ENCODE measurements around the gene SLC6A2.
"Not testable (repeated sequence)": the region's sequence is repeated elsewhere in the genome, so short reads cannot be mapped to it uniquely, and the experiment has no call there.

Gene SLC6A2

DNA sequence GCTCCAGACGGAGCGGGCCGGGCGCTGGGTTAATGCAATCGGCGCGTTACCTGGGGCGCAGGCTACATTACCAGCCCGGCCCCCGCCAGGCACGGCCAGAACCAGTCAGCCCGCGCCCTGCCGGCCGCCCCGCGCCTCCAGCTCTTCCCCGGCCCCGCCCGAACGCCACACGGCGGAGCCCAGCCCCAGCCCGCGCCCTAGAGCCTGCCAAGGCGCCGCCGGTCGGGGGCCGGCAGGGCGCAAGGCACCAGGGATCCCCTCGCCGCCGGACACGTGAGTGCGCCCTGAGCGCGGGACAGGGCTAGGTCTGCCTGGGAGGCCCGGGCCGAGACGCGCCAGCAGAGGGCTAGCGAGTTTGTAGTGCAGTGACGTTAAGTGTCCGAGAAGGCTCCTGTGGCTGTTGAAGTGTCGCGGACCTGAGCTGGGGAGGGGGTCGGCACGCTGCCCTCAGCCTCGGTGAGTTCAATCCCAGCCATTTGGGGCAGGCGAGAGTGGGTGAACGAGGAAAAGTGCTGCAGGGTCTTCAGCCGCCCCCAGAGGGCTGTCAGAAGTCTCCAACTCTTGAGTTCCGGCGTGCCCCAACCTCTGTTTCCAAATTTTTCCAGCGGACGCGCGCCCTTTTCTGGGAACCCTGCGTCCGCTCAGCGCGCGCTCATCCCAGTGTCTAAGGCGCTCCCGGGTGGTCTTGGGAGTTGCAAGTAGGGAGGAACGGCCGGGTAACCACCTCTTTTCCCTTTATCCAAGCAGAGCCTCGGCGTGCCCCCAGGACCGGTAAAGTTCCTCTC is at the start of gene SLC6A2:
TSS of gene SLC6A2 (plus strand) at position 92 of the 785 bp plus-strand sequence. CDS start 707 bp downstream, outside the sequence.
- no peak for DNase-seq (ENCODE audit: low read depth)

DNA sequence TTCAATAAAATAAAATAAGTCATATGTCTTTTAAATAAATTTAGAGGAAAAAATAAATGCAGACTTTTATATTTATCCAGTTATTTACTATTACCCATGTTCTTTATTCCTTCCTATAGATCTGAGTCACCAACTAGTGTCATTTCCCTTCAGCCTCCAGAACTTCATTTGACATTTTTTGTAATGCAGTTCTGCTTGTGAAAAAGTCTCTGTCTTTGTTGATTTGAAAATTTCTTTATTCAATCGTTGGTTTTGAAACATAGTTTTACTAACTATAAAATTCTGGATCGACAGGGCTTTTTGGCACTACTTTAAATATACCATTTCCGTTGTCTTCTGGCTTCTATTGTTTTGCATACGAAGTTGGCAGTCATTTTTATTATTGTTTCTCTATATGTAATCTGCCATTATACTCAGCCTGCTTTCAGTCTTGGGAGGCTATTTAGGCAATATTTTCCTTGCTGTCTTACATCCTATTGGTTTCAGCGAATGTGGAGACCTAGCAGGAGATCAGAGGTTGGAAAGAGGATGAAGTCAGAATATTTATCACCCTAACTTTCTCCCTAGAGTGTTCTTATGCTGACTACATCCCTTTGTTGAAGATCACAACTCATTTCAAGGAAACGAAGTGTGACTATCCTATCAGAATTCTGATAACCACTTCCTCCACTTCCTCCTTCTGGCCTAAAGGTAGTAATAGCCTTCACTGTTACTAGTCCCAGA is 42.0 kb upstream of the SLC6A2 start:
- DNase-seq (ENCODE audit: low read depth), result no peak

DNA sequence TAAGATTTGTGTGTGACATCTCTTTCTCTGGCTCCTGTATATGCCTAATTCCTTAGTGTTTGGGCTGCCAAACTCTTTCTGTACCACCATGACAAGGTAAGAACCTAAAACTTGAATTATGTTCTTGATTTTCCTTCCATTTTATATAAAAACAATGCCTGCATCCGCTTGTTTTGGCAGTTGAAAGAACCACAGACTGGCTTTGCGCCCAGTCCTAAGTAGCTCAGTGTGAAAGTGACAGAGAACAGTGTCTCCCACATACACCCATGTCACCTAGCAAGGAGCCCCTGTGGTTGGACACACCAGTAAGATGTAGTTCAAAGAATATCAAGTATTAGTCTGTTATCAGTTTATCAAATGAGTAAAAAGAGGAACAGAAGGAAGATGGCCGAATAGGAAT is 40.7 kb upstream of the SLC6A2 start:
- DNase-seq (ENCODE audit: low read depth), result no peak

DNA sequence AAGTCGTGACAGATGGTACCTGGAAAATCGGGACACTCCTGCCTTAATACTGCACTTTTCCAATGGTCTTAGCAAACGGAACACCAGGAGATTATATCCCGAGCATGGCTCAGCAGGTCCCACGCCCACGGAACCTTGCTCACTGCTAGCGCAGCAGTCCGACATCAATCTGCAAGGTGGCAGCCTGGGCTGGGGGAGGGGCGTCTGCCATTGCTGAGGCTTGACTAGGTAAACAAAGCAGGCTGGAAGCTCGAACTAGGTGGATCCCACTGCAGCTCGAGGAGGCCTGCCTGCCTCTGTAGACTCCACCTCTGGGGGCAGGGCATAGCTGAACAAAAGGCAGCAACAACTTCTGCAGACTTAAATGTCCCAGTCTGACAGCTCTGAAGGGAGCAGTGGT is 40.1 kb upstream of the SLC6A2 start:
- DNase-seq (ENCODE audit: low read depth), result not testable (repeated sequence)

DNA sequence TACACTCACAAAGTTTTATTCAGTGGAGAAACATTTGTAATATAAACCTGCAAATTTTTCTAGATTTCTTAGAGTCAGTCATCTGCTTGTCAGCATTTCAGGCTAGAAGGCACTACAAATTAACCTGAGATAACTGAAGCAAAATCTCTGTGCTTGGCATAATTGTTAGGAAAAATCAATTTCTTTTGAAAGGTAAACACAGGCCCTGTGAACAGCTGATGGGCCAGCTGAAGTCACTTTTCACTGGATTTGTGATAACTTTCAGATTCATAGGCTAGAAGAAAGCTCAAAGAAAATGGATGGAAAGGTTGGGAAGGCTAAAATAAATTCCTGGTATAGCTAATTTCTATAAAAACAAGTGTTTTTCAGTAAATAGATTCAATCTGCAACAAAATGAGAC is 34.0 kb upstream of the SLC6A2 start:
- DNase-seq (ENCODE audit: low read depth), result no peak

DNA sequence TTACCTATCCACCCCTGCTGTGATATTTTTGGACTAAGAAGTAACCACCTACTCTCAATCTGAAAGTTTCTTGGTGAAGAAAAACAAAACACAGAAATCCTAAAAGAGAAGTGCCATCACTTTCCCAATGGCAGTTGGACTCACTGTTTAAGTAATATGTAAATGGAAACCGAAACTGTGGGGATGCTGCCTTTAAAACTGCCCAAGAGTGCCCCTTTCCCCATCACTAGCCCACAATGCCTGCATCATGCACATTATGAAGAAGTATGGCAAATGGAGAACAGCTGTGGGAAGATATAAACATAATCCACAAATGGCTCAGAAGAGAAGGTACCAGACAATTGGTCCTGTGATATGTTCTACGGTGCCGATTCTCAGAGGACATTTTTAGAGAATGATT is 33.5 kb upstream of the SLC6A2 start:
- no peak for DNase-seq (ENCODE audit: low read depth)

DNA sequence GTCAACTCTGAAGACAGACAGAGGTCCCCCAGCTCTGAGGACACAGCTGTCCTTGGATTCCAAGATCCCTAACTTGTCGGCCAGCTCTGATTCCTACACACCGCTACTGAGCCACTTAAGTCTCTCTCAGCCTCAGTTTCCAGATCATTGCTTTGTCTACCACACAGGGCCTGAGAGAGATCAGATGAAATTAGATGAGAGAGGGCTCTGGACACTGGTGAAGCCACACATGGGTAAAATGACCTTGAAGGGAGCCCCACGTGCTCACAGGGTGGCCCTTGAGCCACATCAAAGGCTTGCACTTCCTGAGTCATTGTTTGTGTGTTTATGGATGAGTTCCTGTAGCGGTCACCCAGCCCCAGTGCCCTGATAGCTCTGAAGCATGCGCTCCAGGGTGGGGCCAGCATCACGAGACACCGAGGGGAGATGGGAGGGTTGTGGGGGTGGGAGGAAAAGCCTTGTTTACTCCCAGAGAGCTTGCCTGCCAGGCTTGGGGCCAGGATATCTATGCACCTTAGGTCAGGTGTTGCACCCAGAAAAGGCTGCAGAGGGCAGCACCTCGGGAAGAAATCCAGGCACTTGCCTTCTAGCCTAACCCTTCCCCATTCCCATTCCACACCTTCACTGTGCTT is 32.7 kb upstream of the SLC6A2 start:
- no peak for DNase-seq (ENCODE audit: low read depth)

- DNase-seq (ENCODE audit: low read depth), result no peak
These were observed 32.1 kb upstream of the SLC6A2 start for GRCh38 chr16:55623640-55624039.

DNA sequence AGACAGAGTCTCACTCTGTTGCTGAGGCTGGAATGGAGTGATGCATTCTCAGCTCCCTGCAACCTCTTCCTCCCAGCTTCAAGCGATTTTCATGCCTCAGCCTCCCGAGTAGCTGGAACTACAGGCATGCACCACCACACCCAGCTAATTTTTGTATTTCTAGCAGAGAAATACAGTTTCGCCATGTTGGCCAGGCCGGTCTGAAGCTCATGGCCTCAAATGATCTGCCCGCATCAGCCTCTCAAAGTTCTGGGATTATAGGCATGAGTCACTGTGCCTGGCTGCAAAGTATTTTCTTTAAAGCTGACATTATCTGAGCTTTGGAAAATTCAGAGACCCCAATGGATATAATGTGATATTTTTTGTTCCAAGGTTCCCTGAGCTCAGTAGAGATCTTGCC is 31.1 kb upstream of the SLC6A2 start:
- DNase-seq (ENCODE audit: low read depth), result no peak

GRCh38 chr16:55625843-55626242 is 29.9 kb upstream of the SLC6A2 start:
- no peak for DNase-seq (ENCODE audit: low read depth)

DNA sequence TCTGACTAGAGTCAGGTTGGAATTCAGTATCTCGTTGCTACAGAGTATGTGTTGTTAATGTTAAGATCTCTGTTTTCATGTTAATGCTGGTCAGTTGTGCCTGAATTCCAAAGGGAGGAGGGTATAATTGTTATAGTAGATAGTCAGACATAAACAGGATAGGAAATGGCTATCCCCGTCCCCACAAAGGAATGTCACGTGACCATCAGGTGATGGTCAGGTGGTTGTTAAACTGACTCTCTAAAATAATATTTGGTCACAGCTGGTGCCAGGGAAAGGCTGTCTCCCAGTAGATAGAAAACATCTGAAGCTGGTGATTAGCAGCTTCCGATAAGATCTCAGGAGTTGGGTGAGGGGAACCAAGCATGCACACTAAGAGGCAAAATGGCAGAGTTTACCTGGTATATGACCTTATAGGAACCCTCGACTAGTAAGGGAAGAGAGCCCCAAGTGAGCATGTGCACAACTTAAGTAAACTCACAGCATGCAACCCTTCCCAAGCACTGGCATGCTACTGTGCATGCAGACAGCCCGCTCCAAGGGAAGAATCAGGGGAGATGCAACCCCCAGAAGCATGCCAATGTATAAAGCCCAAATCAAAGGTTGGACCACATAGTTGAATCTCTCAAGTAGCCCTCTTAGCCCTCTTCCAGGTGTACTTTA is 27.4 kb upstream of the SLC6A2 start:
- no peak for DNase-seq (ENCODE audit: low read depth)

GRCh38 chr16:55630774-55631173 is 25.0 kb upstream of the SLC6A2 start:
- DNase-seq (ENCODE audit: low read depth), result no peak

DNA sequence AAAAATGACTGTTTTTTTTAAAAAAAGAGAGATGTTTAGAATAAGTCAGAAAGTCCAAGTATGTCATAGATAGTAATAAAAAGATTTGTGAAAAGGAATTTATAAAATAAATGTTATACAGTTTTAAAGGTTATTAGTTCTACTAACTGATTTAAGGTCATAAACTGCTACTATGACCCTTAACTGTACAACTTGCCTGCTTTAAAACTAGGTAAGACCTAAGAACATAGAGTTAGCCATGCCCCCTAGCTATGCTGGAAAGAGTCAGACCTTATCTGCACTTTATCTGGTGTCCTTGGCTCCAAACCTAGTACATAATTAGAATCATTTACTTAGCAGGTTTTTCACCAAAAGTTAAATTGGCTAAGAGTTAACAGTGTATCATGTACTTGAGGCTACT is 23.5 kb upstream of the SLC6A2 start:
- DNase-seq (ENCODE audit: low read depth), result no peak

GRCh38 chr16:55634193-55634592 is 21.6 kb upstream of the SLC6A2 start:
- no peak for DNase-seq (ENCODE audit: low read depth)

DNA sequence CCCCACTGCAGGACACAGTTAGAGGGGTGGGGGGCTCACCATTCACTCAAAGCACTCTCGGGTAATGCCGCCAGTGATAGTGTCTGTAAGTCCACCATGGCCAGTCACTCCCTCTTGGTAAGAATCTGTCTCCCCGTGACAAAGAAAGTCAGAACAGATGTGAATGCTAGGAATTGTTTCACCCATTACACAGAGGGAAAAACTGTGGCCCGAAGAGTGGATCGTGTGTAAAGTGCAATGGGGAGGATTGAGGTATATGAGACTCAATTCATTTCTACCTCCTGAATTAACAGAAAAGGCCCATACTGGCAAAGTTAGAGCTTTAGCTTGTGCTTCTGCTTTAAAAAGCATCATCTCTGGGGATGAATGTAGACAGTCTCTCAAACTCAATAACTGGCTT is 17.5 kb upstream of the SLC6A2 start:
- DNase-seq (ENCODE audit: low read depth), result no peak

- no peak for DNase-seq (ENCODE audit: low read depth)
These were observed 15.0 kb upstream of the SLC6A2 start for GRCh38 chr16:55640701-55641327.

DNA sequence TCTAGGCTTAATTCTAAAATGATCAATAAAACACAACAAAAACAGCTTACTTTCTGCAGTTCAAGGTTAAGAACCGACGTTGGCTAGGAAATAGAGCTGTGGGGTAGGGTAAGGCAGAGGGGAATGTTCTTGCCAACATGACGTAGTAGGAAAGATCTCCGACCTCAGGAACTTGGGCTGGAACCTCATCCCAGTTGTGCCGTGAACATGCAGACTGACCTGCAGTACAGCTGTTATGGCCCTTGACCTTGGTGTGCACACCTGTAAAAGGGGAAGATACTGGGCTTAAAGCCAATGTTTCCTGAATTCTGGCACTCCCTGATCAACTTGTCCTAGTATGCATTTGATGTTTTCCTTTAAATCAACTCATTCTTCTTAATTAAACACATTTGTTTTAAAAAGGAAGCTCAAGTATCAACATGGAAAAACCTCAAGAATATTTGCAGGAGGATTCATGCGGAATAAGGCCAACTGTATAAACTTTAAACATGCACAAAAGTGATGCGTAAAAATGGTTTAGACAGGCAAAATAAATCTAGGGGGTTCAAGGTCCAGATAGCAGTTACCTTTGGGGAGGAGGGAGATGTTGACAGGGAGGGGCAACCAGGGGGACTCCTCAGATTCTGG is 14.2 kb upstream of the SLC6A2 start:
- peak; percentile 25 for DNase-seq (ENCODE audit: low read depth)

GRCh38 chr16:55642611-55643010 is 13.2 kb upstream of the SLC6A2 start:
- DNase-seq (ENCODE audit: low read depth), result no peak

GRCh38 chr16:55643161-55643970 is 12.4 kb upstream of the SLC6A2 start:
- DNase-seq (ENCODE audit: low read depth), result no peak

DNA sequence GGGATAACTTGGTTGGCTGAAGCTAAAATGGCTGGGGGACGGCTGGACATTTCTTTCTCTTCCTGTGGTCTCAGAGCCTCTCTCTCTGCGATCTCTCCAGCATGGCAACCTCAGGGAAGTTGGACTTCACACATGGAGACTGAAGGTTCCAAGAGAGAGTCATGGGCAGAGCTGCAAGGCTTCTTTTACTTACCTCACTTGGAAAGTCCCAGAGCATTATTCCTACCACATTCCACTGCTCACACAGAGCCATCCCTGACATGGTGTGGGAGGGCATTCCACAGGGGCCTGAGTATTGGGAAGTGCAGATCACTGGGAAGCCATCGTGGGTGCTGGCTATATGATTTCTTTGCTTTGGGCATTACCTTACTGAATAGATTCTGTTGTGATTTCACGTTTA is 9.8 kb upstream of the SLC6A2 start:
- DNase-seq (ENCODE audit: low read depth), result no peak

- no peak for DNase-seq (ENCODE audit: low read depth)
These were observed 8.4 kb upstream of the SLC6A2 start for GRCh38 chr16:55647343-55647742.

Measured in GM04503 (cell line).